AG08396 (cell line): ENCODE results near the gene TMEM202.
"Not testable (repeated sequence)": the region's sequence is repeated elsewhere in the genome, so short reads cannot be mapped to it uniquely, and the experiment has no call there.

Source experiments
- DNase-seq: peaks from one replicate; pipeline ENCODE4 v3.0.0; 2012; ENCODE audit warnings: low spot score, mixed read lengths

TMEM202 gene

DNA sequence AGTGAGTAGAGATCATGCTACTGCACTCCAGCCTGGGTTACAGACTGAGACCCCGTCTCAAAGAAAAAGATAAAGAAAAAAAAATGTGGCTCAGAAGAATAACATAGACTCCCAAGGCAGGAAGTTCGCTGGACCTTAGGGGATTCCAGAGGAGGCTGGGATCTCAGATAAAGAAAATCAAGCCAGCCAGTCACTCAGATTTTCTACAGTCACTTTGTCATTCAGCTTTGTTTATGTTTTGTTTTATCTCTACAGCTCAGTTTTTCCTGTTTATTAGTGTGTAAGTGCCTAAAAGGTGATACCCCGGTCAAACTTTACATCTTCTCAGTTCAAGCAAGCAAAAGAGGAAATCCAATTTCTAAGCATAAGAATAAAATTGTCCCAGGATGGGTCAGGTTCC lies 6.3 kb downstream of the TMEM202 start:
- no peak for DNase-seq

DNA sequence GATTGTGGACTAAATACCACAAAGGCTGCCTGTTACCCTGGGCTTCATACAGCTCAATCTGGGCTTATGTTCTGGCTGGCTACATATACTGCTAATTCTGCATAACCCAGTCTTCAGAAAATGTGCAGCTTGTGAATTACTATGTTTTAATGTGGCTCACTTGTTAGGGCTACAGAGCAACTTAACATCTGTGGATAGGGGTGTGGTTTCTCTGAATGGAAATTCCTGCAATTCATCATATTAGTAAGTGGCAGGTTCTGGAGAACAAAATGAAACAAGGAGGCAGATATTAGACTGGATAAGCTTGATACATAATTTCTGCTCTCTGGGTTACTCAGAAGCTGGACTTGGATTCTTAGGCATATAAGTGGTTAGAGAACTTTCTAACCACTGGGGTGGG lies 6.7 kb downstream of the TMEM202 start:
- DNase-seq: no peak

DNA sequence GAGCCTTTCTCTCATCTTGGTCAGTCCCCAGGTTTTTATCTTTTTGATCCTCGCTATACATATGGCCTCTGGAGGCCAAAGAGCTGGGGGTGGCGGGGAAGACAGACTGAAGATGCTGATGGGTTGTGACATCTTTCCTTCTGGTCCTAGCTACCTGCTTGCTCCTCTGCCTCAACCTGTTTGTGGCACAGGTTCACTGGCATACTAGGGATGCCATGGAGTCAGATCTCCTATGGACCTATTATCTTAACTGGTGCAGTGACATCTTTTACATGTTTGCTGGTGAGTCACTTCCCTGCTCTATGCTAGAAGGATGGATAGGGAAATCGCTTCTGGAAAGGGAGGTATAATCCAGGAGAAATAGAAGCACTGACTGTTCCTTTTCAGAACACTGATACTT lies 8.8 kb downstream of the TMEM202 start:
- DNase-seq: no peak

DNA sequence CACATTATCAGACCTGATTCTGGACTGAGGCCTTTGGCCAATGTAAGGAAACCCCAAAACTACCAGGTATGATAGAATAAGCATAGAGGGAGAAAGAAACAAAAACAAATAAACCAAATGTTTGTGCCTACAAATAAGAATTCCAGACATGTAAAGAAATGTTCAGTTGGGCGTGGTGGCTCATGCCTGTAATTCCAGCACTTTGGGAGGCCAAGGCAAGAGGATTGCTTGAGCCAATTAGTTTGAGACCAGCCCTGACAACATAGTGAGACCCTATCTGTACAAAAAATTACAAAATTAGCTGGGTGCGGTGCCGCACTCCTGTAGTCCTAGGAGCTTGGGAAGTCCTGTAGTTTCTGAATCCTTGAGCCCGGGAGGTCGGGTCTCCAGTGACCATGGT lies 13.0 kb downstream of the TMEM202 start:
- DNase-seq: no peak

DNA sequence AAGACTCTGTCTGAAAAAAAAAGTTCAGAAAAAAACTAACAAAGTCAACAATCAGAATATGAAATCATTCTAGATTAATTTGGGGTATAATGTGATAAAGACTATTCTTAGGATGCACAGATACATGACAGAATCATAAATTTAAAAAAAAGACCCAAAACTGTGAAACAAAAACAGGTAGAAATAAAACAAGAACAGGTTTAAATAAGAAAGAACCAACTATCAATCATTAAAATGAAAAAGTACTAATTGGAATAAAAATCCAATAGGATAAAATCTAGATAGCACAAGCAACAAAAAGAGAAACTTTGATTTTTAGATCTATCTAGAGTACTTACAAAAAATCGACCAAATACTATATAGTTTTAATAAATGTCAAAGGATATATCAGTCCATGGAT lies 13.4 kb downstream of the TMEM202 start:
- no peak for DNase-seq

DNA sequence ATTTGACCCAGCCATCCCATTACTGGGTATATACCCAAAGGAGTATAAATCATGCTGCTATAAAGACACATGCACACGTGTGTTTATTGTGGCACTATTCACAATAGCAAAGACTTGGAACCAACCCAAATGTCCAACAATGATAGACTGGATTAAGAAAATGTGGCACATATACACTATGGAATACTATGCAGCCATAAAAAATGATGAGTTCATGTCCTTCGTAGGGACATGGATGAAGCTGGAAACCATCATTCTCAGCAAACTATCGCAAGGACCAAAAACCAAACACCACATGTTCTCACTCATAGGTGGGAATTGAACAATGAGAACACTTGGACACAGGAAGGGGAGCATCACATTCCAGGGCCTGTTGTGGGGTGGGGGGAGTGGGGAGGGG lies 15.2 kb downstream of the TMEM202 start:
- DNase-seq: not testable (repeated sequence)

DNA sequence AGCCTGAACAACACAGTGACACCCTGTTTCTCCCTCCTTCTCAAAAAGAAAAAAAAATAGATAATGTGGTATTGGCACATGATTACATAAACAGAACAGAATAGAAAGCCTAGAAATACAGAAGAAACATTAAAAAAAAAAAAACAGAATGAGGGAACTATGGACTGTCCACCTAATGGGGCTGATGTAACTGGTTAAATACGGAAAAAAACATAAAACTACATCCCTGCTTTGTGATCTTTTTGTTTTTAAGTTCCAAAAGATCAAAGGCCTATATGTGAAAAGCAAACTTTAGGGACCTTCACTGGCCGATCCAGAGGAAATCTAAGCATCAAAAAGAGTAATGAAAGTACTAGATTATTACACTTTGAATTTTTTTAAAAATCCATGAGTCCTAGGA lies 17.2 kb downstream of the TMEM202 start:
- DNase-seq: no peak

DNA sequence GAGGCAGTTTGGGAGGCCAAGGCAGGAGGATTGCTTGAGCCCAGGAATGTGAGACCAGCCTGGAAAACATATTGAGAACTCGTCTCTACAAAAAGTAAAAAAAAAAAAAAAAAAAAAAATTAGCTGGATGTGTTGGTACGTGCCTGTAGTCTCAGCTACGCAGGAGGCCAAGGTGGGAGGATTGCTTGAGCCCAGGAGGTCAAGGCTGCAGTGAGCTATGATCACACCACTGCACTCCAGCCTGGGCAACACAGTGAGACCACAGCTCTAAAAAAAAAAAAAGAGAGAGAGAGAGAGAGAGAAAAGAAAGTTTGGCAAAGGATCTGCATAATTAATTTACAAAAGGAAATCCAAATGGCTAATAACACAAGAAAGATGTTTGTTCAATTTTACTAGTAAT lies 21.7 kb downstream of the TMEM202 start:
- DNase-seq: not testable (repeated sequence)

DNA sequence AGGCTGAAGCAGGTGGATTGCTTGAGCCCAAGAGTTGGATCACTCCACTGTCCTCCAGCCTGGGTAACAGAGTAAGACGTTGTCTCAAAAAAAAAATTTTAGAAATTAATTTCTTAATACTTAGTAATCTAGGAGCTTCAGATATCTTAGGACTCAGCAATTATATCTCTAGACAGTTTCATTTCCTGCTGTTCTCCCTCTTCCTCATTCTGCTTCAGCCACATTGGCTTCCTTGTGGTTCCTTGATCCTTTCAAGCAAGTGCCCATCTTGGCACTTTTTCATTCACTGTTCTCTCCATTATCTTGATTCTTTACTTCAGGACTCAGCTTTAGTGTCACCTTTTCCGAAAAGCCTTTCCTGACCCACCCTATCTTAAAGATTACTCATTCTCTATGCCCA lies 22.5 kb downstream of the TMEM202 start:
- no peak for DNase-seq

DNA sequence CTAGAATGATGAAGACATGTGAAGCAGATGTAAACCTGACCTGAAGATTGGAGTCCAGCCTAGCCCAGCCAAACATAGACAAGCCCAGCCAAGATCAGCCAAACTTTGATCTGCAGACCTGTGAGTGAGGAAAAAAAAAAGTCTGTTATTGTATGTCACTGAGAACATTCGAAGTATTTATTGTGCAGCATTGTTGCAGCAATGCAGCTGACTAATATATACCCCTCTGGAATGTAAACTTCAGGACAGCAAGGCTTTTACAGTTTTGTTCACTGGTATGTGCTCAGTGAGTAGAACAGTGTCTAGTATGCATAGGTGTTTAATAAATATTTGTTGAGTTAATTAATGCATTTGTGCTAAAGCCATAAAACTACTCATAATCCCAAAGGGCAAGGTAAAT lies 23.4 kb downstream of the TMEM202 start:
- no peak for DNase-seq

DNA sequence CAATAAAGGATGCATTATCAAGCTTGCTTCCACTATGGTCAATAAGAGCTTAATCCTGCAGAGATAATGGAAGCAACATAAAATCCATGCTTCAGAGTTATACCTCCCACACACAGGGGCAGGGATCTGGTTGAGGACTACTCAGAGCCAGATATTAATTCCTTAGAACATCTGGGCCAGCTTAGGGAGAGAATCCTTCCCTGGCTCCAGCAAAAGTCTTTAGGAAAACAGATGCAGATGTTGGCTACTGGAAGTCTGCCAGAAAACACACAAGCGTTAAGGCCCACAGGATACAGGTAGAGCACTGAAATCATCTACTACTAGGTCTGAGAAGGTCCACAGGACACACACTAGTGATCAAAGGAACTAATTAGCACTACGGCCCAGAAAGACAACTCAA lies 25.2 kb downstream of the TMEM202 start:
- DNase-seq: no peak

DNA sequence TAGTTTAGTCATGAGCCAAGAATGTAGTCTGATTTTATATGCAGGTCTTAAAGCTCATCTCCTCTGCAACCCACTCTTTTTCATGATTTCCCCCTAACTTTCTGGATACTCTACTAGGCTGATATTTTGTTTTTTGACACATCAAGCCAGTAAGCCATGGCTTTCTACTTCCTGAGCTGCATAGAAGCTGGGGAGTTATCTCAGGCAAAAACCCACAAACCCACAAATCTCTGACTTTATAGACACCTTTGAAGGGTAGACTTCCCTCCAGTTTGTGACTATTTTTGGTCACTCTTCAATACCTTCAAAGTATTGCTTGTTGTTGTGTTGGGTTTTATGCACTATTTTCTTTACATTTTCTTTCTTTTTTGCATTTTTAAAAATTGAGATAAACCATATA lies 28.6 kb downstream of the TMEM202 start:
- DNase-seq: no peak

DNA sequence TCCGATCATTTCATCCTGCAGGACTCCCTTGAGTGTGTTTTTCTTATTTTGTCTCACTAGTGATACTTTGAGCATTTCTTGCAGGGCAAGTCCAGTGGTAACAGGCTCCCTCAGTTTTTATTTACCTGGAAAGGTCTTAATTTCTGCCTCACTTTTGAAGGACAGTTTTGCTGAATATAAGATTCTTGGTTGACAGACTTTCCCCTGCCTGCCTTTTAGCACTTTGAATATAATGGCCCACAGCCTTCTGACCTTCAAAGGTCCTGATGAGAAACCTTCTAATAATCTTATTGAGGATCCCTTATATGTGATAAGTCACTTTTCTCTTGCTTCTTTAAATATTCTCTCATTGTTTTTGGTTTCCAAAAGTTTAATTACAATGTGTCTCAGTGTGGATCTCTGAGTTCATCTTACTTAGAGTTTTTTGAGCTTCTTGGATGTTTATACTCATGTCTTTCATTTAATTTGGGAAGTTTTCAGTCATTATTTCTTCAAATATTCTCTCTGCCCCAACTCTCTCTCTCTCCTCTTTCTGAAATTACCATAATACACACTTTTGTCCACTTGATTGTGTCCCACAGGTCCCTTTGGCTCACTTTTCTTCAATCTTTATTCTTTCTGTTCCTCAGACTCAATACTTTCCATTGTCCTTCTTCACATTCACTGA lies 39.7 kb downstream of the TMEM202 start:
- no peak for DNase-seq

DNA sequence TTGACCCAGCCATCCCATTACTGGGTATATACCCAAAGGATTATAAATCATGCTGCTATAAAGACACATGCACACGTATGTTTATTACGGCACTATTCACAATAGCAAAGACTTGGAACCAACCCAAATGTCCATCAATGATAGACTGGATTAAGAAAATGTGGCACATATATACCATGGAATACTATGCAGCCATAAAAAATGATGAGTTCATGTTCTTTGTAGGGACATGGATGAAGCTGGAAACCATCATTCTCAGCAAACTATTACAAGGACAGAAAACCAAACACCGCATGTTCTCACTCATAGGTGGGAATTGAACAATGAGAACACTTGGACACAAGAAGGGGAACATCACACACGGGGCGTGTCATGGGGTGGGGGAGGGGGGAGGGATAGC lies 44.7 kb downstream of the TMEM202 start:
- not testable (repeated sequence) for DNase-seq

DNA sequence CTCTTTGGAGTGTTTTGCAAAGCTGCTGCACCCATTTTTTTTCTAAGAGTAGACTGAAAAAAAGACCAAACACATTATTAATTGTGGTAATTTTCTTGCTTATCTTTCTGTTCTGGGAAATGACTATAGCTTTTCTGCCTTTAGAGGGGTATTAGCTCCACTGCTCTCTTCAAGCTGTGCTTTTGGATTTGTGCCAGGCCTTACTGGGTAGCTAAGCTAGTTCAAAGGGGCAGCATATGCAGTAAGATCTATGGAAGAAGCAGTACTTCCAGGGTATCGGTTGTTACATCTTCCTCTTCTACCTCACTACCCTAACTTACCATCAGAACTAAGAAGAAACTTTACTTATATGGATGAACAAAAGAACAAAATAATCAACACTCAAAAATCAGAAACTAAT lies 47.3 kb downstream of the TMEM202 start:
- no peak for DNase-seq

DNA sequence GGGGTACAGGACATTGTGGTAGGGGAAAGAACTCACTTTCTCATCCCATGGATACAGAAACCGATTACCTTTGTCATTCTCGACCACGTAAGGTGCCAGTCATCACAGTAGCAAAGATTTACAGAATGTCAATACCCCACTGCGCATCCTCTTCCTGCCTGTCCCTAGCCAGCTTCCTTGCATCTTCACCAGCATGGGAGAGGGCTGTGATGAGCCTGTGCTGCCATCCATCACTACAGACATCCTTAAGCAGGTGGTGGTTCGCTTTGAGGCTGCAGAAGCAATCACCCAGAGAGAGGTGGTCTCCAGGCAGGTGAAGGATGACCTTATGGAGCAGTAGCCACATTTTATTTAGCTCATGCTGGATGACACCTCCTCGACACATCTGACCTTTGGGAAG lies 52.7 kb downstream of the TMEM202 start:
- DNase-seq: no peak

DNA sequence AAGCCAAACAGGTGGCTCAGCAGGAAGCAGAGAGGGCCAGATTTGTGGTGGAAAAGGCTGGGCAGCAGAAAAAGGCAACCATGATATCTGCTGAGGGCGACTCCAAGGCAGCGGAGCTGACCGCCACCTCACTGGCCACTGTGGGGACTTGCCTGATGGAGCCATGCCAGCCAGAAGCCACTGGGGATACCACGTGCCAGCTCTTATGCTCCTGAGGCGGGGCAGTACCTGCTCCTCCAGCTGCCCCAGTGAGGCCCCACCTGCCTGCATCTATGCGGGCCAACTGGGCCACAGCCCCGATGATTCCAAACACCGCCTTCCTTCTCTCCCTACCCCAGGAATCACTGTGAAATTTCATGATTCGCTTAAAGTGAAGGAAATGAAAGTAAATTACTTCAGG lies 53.1 kb downstream of the TMEM202 start:
- no peak for DNase-seq

DNA sequence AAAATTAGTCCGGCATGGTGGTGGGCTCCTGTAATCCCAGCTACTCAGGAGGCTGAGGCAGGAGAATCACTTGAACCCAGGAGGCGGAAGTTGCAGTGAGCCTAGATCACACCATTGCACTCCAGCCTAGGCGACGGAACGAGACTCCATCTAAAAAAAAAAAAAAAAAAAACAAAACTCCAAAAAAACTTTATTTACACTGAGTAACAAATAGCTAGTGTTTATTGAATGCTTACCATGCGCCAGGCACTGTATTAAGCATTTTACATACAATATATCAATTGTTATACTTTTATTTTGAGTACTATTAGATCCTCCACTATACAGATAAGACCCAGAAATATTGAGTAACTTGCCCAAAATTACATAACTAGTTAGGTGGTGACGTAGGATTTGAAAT lies 58.6 kb downstream of the TMEM202 start:
- no peak for DNase-seq
